Kidney epithelial cell (primary cell): ENCODE measurements around the gene CSNK1D. TPM values are rescaled to one million over a fixed set of nuclear protein-coding genes. Genes with fewer than 3 reads are reported as not detected.

ENCODE experiments used
- DNase-seq: peaks from one replicate; pipeline ENCODE4 v3.0.0-alpha.2; 2010; ENCODE audit warnings: low read depth
- H3K27me3 ChIP-seq: 2 replicates; pipeline ENCODE4 v1.6.0; 2011; ENCODE audit warnings: low read length; ENCODE audit not compliant: control insufficient read depth, insufficient read depth
- H3K36me3 ChIP-seq: 2 replicates; pipeline ENCODE4 v1.5.1; 2011; ENCODE audit warnings: low read length; ENCODE audit not compliant: control insufficient read depth, insufficient read depth
- H3K4me3 ChIP-seq: 2 replicates; pipeline ENCODE4 v1.5.1; 2011; ENCODE audit warnings: low read depth, mild to moderate bottlenecking, control low read depth, low read length
- CTCF ChIP-seq: IDR thresholded peaks from 2 replicates; pipeline ENCODE4 v1.5.1; 2011; ENCODE audit warnings: mild to moderate bottlenecking, moderate library complexity, low read length, control low read depth, inconsistent platforms; ENCODE audit not compliant: insufficient read depth, poor library complexity, severe bottlenecking
- total RNA-seq: library from RNA; depleted of rRNA; stranded (reverse); fragments of >200 nt; gene quantifications from 2 replicates; pipeline ENCODE4 v1.2.3, GENCODE V29; 2015

Gene CSNK1D
- total RNA-seq, 1 donor from 2014 or later: 61.7 TPM

- no peak for DNase-seq
- TF ChIP-seq CTCF: peak; percentile 90
- Histone ChIP-seq H3K4me3 (no peak overlapping the region), H3K27me3 (peaks cover 23% of the 10 kb centered on the region), H3K36me3 (no peaks in the 10 kb centered on the region)
These were observed 27.3 kb upstream of the CSNK1D start for GRCh38 chr17:82300707-82301270.

- no peak overlapping the region for H3K4me3 ChIP-seq
- H3K36me3 ChIP-seq: no peaks in the 10 kb centered on the region
- H3K27me3 ChIP-seq: peaks cover 23% of the 10 kb centered on the region
- no peak for TF ChIP-seq CTCF
- no peak for DNase-seq
These were observed 26.7 kb upstream of the CSNK1D start for GRCh38 chr17:82300228-82300627.

- H3K27me3 ChIP-seq: peaks cover 23% of the 10 kb centered on the region
- no peaks in the 10 kb centered on the region for H3K36me3 ChIP-seq
- no peak for DNase-seq
- no peak for TF ChIP-seq CTCF
- H3K4me3 ChIP-seq: no peak overlapping the region
These were observed 26.0 kb upstream of the CSNK1D start for GRCh38 chr17:82299452-82299851.

GRCh38 chr17:82298538-82299421 is 25.3 kb upstream of the CSNK1D start:
- H3K36me3 ChIP-seq: no peaks in the 10 kb centered on the region
- TF ChIP-seq CTCF: no peak
- no peak overlapping the region for H3K4me3 ChIP-seq
- no peak for DNase-seq
- peaks cover 18% of the 10 kb centered on the region for H3K27me3 ChIP-seq

GRCh38 chr17:82297714-82298537 is 24.4 kb upstream of the CSNK1D start:
- no peak for DNase-seq
- Histone ChIP-seq H3K36me3 (no peaks in the 10 kb centered on the region), H3K4me3 (peak overlapping the region; percentile 16), H3K27me3 (peaks cover 11% of the 10 kb centered on the region)
- TF ChIP-seq CTCF: no peak
